GM20000 (cell line): ENCODE results near the gene SMIM31.

ENCODE experiments used
- DNase-seq: peaks from one replicate; pipeline ENCODE4 v3.0.0; 2012; ENCODE audit warnings: low spot score
- TF ChIP-seq, protein P1 (sequence below): IDR thresholded peaks from 2 replicates; pipeline ENCODE4 v1.5.1; 2012; ENCODE audit warnings: mild to moderate bottlenecking, control low read depth; ENCODE audit errors: extremely low read depth, missing control alignments

Gene SMIM31

GRCh38 chr4:164765833-164766232, 11.9 kb downstream of the SMIM31 start:
- TF ChIP-seq, protein P1, sequence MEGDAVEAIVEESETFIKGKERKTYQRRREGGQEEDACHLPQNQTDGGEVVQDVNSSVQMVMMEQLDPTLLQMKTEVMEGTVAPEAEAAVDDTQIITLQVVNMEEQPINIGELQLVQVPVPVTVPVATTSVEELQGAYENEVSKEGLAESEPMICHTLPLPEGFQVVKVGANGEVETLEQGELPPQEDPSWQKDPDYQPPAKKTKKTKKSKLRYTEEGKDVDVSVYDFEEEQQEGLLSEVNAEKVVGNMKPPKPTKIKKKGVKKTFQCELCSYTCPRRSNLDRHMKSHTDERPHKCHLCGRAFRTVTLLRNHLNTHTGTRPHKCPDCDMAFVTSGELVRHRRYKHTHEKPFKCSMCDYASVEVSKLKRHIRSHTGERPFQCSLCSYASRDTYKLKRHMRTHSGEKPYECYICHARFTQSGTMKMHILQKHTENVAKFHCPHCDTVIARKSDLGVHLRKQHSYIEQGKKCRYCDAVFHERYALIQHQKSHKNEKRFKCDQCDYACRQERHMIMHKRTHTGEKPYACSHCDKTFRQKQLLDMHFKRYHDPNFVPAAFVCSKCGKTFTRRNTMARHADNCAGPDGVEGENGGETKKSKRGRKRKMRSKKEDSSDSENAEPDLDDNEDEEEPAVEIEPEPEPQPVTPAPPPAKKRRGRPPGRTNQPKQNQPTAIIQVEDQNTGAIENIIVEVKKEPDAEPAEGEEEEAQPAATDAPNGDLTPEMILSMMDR, result no peak

GRCh38 chr4:164768516-164768915, 14.6 kb downstream of the SMIM31 start:
- TF ChIP-seq, protein P1, result peak; percentile 15
- DNase-seq, result no peak

More at GRCh38 chr4:164765833-164766232, 11.9 kb downstream of the SMIM31 start:
- DNase-seq, result no peak

- TF ChIP-seq, protein P1, result no peak
- no peak for DNase-seq
Observed at GRCh38 chr4:164770010-164770724, 16.2 kb downstream of the SMIM31 start.

- no peak for DNase-seq
Observed at GRCh38 chr4:164771088-164771487, 17.2 kb downstream of the SMIM31 start.

DNA sequence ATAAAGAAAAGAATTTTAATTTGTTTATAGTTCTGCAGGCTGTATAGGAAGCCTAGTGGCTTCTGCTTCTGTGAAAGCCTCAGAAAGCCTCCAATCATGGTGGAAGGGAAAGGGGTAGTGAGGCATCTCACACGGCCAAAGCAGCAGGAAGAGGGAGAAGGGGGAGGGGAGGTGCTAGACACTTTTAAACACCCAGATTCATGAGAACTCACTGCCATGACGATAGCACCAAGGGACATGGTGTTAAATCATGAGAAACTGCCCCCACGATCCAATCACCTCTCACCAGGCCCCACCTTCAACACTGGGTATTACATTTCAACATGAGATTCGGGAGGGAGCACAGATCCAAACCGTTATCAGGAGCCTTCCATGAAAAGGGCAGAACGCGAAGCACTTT, 18.1 kb downstream of the SMIM31 start:
- no peak for DNase-seq
- TF ChIP-seq, protein P1, result no peak

More at GRCh38 chr4:164771088-164771487, 17.2 kb downstream of the SMIM31 start:
- TF ChIP-seq, protein P1, result no peak

GRCh38 chr4:164779080-164779479, 25.1 kb downstream of the SMIM31 start:
- no peak for DNase-seq
- TF ChIP-seq, protein P1, result no peak

- TF ChIP-seq, protein P1, result peak; percentile 71
- DNase-seq, result peak; percentile 45
Observed at GRCh38 chr4:164779811-164780216, 25.9 kb downstream of the SMIM31 start.
